ENCODE data around the gene MMEL1. TPM values are rescaled to one million over a fixed set of nuclear protein-coding genes. Genes with fewer than 3 reads are reported as not detected.
"Not testable (repeated sequence)": the region's sequence is repeated elsewhere in the genome, so short reads cannot be mapped to it uniquely, and the experiment has no call there.

MMEL1 gene
- total RNA-seq, 4 donors from 2014 or later = 2.2 to 2.6 TPM; not detected in 2

DNA sequence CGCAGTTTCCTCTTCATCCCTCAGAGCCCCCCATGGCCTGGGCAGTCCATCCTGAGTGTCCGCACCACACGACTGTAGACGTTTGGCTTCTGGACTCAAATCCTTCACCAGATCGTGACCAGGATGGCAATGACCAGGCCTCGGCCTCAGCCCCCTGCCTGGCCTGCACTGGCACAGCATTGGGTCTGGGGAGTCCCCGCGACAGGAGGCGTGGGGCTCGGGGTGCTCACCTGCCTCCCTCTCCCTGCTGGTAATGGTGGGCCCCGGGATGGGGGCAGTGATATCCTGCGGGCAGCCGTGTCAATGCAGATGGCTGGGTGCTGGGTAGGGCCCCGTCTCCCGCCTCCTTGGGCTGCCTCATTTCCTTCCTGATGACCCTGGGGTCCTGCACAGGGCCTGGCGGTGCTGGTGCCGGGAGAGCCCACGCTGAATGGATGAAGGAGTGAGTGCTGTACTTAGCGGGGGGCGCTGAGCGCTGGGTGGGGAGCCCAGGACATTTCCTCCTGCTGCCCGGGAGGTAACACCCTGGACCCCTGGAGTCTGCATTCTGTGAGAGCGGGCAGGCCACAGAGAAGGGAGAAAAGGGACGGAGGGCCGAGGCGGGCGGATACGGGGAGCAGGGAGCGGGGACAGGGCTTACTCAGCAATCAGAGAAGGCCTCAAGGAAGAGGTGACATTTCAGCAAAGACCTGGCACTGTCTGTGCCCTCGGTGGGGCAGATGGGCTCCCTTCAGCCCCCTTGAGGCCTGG, 78.8 kb downstream of the MMEL1 start:
- Histone ChIP-seq H3K4me3 (no peak overlapping the region), H3K36me3 (peaks cover 8% of the 10 kb centered on the region), H3K9me3 (no peaks in the 10 kb centered on the region), H3K4me1 (peaks cover 53% of the 10 kb centered on the region), H3K27me3 (no peaks in the 10 kb centered on the region), H3K27ac (no peak overlapping the region)
- no peak for DNase-seq (ENCODE audit: low spot score in 2 of 2)
- 92% methylated on average over 19 of the region's 30 CpGs for WGBS
- no peak for TF ChIP-seq POLR2A (IDR thresholded peaks at IDR 0.05)

GRCh38 chr1:2553076-2553475, 79.7 kb downstream of the MMEL1 start:
- not testable (repeated sequence) for H3K4me3 ChIP-seq; H3K9me3 ChIP-seq; H3K27me3 ChIP-seq; H3K36me3 ChIP-seq; H3K27ac ChIP-seq; DNase-seq (ENCODE audit: low spot score in 2 of 2)
- peaks cover 54% of the 10 kb centered on the region for H3K4me1 ChIP-seq
- WGBS = 85% methylated on average over 8 of the region's 9 CpGs

DNA sequence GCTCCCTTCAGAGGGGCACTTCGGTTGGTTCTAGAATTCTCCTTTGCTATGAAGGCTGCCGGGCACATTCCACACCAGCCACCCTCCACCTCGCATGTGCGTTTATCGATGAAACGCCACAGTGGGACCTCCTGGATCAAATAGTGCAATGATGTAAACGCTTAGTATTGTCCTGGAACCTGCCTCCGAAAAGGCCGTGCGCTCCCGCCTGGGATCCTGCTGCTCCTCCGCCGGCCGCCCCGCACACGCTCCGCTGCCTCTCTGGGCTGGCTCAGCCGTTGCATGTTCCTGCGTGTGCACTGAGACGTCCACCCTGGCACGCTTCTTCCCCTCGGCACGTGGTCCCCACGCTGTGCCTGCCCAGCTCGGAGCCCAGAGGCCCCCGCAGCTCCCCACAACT, 80.6 kb downstream of the MMEL1 start:
- 96% methylated on average over 5 of the region's 26 CpGs for WGBS
- Histone ChIP-seq H3K27me3 (no peaks in the 10 kb centered on the region), H3K4me3 (no peak overlapping the region), H3K36me3 (no peaks in the 10 kb centered on the region), H3K9me3 (no peaks in the 10 kb centered on the region), H3K4me1 (peaks cover 54% of the 10 kb centered on the region), H3K27ac (no peak overlapping the region)
- TF ChIP-seq, protein P1, sequence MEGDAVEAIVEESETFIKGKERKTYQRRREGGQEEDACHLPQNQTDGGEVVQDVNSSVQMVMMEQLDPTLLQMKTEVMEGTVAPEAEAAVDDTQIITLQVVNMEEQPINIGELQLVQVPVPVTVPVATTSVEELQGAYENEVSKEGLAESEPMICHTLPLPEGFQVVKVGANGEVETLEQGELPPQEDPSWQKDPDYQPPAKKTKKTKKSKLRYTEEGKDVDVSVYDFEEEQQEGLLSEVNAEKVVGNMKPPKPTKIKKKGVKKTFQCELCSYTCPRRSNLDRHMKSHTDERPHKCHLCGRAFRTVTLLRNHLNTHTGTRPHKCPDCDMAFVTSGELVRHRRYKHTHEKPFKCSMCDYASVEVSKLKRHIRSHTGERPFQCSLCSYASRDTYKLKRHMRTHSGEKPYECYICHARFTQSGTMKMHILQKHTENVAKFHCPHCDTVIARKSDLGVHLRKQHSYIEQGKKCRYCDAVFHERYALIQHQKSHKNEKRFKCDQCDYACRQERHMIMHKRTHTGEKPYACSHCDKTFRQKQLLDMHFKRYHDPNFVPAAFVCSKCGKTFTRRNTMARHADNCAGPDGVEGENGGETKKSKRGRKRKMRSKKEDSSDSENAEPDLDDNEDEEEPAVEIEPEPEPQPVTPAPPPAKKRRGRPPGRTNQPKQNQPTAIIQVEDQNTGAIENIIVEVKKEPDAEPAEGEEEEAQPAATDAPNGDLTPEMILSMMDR (IDR thresholded peaks at IDR 0.05) = no peak
- no peak for TF ChIP-seq EP300 (IDR thresholded peaks at IDR 0.05)
- no peak for DNase-seq (ENCODE audit: low spot score in 2 of 2)

DNA sequence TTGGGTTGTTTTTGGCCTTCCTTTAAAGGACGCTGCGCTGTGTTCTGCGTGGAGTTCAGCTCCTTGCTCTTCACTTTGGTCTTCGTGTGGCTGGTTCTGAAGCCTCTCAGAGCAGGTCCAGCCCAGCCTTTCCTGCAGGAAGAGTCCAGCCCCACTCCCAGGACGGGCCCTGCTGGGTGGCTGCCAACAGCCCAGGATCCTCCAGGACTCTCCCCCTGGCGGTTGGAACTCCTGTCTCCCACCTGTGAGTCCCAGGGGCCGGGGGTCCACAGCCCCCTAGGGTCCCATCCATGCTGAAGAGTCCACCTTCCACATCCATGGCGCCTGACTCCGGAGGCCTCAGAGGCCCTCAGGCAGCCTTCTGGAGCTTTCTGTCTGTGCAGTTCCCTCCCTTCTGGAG, 81.3 kb downstream of the MMEL1 start:
- WGBS = 82% methylated on average over 5 of the region's 9 CpGs
- not testable (repeated sequence) for H3K4me3 ChIP-seq

DNA sequence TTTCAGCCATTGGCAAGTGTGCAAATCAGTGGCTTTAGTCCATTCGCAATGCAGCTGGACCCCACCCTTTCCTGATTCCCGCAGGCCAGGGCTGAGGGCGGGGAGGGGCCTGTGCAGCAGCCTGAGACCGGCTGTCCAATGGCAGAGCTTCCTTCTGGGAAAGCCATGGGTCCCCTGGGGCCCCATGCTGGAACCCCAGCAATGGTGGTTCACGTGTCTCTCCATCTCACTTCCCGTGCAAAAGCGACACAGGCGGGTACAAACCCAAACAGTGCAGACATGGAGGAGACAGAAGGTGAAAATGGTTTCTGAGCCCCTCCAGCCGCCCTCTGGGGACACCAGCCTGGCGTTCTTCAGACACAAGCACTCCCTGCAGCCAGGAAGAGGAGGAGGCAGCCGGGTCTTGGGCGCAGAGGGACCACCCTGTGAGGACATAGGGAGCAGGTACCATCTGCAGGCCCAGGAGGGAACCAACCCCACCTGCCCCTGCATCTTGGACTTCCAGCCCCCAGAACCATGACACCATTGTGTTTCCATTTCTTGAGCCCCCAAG, 82.4 kb downstream of the MMEL1 start:
- H3K9me3 ChIP-seq; DNase-seq (ENCODE audit: low spot score in 2 of 2); H3K36me3 ChIP-seq; H3K4me3 ChIP-seq; H3K27me3 ChIP-seq: not testable (repeated sequence)
- WGBS = 67% methylated on average over 2 of the region's 12 CpGs
- peak overlapping the region; percentile 18 for H3K27ac ChIP-seq
- H3K4me1 ChIP-seq = peaks cover 59% of the 10 kb centered on the region

More for the DNA sequence above, 81.3 kb downstream of the MMEL1 start:
- H3K27ac ChIP-seq; H3K36me3 ChIP-seq; H3K9me3 ChIP-seq; DNase-seq (ENCODE audit: low spot score in 2 of 2); H3K27me3 ChIP-seq: not testable (repeated sequence)
- H3K4me1 ChIP-seq = peaks cover 55% of the 10 kb centered on the region

- Histone ChIP-seq H3K4me3 (peak overlapping the region; percentile 64), H3K4me1 (peaks cover 60% of the 10 kb centered on the region), H3K27ac (peak overlapping the region; percentile 95)
- DNase-seq (ENCODE audit: low spot score in 2 of 2); H3K36me3 ChIP-seq; H3K9me3 ChIP-seq; H3K27me3 ChIP-seq: not testable (repeated sequence)
- 86% methylated on average over 9 of the region's 28 CpGs for WGBS
Measured at GRCh38 chr1:2549367-2550029, 83.3 kb downstream of the MMEL1 start.

- Histone ChIP-seq H3K27me3 (no peaks in the 10 kb centered on the region), H3K36me3 (no peaks in the 10 kb centered on the region), H3K27ac (peak overlapping the region; percentile 95), H3K4me1 (peaks cover 68% of the 10 kb centered on the region), H3K4me3 (peak overlapping the region; percentile 64), H3K9me3 (no peaks in the 10 kb centered on the region)
- TF ChIP-seq EP300 (IDR thresholded peaks at IDR 0.05) (no peak), POLR2AphosphoS5 (IDR thresholded peaks at IDR 0.05) (no peak), POLR2A (IDR thresholded peaks at IDR 0.05) (peak in 1 of 2 donors; percentile 14)
- TF ChIP-seq, protein P1 (IDR thresholded peaks at IDR 0.05) = peak; percentile 84 to 93
- WGBS = 0% methylated on average over 3 of the region's 17 CpGs
- DNase-seq (ENCODE audit: low spot score in 2 of 2) = peak; percentile 89 to 92
Measured at GRCh38 chr1:2548068-2548589, 84.7 kb downstream of the MMEL1 start.

Measured in suprapubic skin (tissue), 4 donors.